ENCODE data around the gene SMYD1. TPM values are rescaled to one million over a fixed set of nuclear protein-coding genes. Genes with fewer than 3 reads are reported as not detected.

Gene SMYD1
- polyA plus RNA-seq, 1 donor from 2014 or later, result not detected

DNA sequence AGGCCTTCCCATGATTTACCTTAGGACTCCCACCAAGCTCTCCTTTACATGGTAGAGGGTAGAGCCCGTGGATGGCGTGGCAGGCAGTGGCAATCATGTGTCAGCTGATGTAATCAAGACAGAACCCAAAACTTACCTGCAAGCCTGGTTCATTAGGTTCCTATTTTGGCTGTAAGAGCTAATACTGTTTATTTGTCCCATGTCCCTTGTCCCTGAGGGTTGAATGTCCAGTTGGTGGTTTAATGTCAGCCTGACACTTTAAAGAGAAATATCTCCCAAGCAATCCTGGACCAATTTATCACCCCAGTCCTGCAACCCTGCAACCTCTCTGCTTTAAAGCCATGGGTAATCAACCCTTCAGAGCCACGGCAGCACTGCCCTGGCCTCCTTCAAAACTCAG, 66.2 kb downstream of the SMYD1 start:
- no peaks in the 10 kb centered on the region for H3K79me2 ChIP-seq (replicated peaks; ENCODE audit: insufficient read depth, low read length)
- no peaks in the 10 kb centered on the region for H3K36me3 ChIP-seq (ENCODE audit: insufficient read depth, low read length)
- no peaks in the 10 kb centered on the region for H3K9me3 ChIP-seq (ENCODE audit: low read length)
- H3K4me3 ChIP-seq (ENCODE audit: low read length), result no peak overlapping the region
- H3K27ac ChIP-seq (ENCODE audit: low read length), result no peak overlapping the region
- no peaks in the 10 kb centered on the region for H3K27me3 ChIP-seq (ENCODE audit: insufficient read depth, low read depth, low read length)
- no peaks in the 10 kb centered on the region for H4K20me1 ChIP-seq (ENCODE audit: insufficient read depth)
- no peak for TF ChIP-seq POLR2AphosphoS5 (IDR thresholded peaks at IDR 0.05)
- TF ChIP-seq MXI1 (conservative IDR thresholded peaks at IDR 0.05; ENCODE audit: poor library complexity, severe bottlenecking), result no peak
- TF ChIP-seq TAF1 (IDR thresholded peaks at IDR 0.05; ENCODE audit: low read depth), result no peak
- TF ChIP-seq EZH2 (IDR thresholded peaks at IDR 0.05; ENCODE audit: borderline replicate concordance, insufficient read depth, low read length, poor library complexity, severe bottlenecking), result no peak
- TF ChIP-seq SMC3 (conservative IDR thresholded peaks at IDR 0.05; ENCODE audit: poor library complexity), result no peak
- TF ChIP-seq, protein P1, sequence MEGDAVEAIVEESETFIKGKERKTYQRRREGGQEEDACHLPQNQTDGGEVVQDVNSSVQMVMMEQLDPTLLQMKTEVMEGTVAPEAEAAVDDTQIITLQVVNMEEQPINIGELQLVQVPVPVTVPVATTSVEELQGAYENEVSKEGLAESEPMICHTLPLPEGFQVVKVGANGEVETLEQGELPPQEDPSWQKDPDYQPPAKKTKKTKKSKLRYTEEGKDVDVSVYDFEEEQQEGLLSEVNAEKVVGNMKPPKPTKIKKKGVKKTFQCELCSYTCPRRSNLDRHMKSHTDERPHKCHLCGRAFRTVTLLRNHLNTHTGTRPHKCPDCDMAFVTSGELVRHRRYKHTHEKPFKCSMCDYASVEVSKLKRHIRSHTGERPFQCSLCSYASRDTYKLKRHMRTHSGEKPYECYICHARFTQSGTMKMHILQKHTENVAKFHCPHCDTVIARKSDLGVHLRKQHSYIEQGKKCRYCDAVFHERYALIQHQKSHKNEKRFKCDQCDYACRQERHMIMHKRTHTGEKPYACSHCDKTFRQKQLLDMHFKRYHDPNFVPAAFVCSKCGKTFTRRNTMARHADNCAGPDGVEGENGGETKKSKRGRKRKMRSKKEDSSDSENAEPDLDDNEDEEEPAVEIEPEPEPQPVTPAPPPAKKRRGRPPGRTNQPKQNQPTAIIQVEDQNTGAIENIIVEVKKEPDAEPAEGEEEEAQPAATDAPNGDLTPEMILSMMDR (IDR thresholded peaks at IDR 0.05; ENCODE audit: poor library complexity, severe bottlenecking), result no peak
- H2AFZ ChIP-seq (ENCODE audit: low read depth, low read length), result no peak overlapping the region
- no peak overlapping the region for H3K9ac ChIP-seq (ENCODE audit: low read length)
- no peaks in the 10 kb centered on the region for H3F3A ChIP-seq (ENCODE audit: insufficient read depth, low read length, poor library complexity, severe bottlenecking)
- H3K9me2 ChIP-seq (ENCODE audit: insufficient read depth, low read length), result no peaks in the 10 kb centered on the region
- H3K4me2 ChIP-seq (ENCODE audit: low read length), result no peak overlapping the region

DNA sequence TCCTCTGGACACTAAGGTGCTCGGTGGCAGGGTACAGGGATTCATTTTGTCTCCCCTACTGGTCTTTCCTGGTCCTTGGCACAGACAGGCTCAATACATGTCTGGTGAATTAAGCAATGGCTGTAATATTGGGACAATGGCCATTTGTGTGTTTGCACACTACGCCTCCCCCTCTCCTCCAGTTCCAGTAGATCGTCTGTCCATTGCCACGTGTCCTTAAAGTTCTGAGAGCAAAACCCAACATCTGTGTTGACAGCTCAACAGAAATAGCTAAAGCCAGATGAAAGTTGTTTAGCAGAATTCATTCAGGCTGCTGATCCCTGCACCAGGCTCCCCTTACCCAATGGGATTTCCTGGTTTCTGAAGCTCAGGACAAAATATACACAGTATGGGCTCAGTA, 69.2 kb downstream of the SMYD1 start:
- H4K20me1 ChIP-seq (ENCODE audit: insufficient read depth), result no peaks in the 10 kb centered on the region
- no peak overlapping the region for H3K4me3 ChIP-seq (ENCODE audit: low read length)
- no peaks in the 10 kb centered on the region for H3K9me2 ChIP-seq (ENCODE audit: insufficient read depth, low read length)
- H3K79me2 ChIP-seq (replicated peaks; ENCODE audit: insufficient read depth, low read length), result no peaks in the 10 kb centered on the region
- no peak overlapping the region for H3K9ac ChIP-seq (ENCODE audit: low read length)
- H3F3A ChIP-seq (ENCODE audit: insufficient read depth, low read length, poor library complexity, severe bottlenecking), result no peaks in the 10 kb centered on the region
- H2AFZ ChIP-seq (ENCODE audit: low read depth, low read length), result no peak overlapping the region
- H3K27ac ChIP-seq (ENCODE audit: low read length), result no peak overlapping the region
- H3K4me2 ChIP-seq (ENCODE audit: low read length), result no peak overlapping the region
- H3K27me3 ChIP-seq (ENCODE audit: insufficient read depth, low read depth, low read length), result no peaks in the 10 kb centered on the region
- no peaks in the 10 kb centered on the region for H3K9me3 ChIP-seq (ENCODE audit: low read length)
- H3K36me3 ChIP-seq (ENCODE audit: insufficient read depth, low read length), result no peaks in the 10 kb centered on the region
- TF ChIP-seq TAF1 (IDR thresholded peaks at IDR 0.05; ENCODE audit: low read depth) (no peak), EP300 (conservative IDR thresholded peaks at IDR 0.05; ENCODE audit: poor library complexity, severe bottlenecking) (no peak), EZH2 (IDR thresholded peaks at IDR 0.05; ENCODE audit: borderline replicate concordance, insufficient read depth, low read length, poor library complexity, severe bottlenecking) (no peak), POLR2AphosphoS5 (IDR thresholded peaks at IDR 0.05) (no peak), SMC3 (conservative IDR thresholded peaks at IDR 0.05; ENCODE audit: poor library complexity) (no peak), MXI1 (conservative IDR thresholded peaks at IDR 0.05; ENCODE audit: poor library complexity, severe bottlenecking) (no peak), RAD21 (conservative IDR thresholded peaks at IDR 0.05) (no peak)
- TF ChIP-seq, protein P1 (IDR thresholded peaks at IDR 0.05; ENCODE audit: poor library complexity, severe bottlenecking), result no peak
- TF ChIP-seq, protein P2, sequence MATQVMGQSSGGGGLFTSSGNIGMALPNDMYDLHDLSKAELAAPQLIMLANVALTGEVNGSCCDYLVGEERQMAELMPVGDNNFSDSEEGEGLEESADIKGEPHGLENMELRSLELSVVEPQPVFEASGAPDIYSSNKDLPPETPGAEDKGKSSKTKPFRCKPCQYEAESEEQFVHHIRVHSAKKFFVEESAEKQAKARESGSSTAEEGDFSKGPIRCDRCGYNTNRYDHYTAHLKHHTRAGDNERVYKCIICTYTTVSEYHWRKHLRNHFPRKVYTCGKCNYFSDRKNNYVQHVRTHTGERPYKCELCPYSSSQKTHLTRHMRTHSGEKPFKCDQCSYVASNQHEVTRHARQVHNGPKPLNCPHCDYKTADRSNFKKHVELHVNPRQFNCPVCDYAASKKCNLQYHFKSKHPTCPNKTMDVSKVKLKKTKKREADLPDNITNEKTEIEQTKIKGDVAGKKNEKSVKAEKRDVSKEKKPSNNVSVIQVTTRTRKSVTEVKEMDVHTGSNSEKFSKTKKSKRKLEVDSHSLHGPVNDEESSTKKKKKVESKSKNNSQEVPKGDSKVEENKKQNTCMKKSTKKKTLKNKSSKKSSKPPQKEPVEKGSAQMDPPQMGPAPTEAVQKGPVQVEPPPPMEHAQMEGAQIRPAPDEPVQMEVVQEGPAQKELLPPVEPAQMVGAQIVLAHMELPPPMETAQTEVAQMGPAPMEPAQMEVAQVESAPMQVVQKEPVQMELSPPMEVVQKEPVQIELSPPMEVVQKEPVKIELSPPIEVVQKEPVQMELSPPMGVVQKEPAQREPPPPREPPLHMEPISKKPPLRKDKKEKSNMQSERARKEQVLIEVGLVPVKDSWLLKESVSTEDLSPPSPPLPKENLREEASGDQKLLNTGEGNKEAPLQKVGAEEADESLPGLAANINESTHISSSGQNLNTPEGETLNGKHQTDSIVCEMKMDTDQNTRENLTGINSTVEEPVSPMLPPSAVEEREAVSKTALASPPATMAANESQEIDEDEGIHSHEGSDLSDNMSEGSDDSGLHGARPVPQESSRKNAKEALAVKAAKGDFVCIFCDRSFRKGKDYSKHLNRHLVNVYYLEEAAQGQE (IDR thresholded peaks at IDR 0.05; ENCODE audit: borderline replicate concordance), result no peak

All from neural cell (in vitro differentiated cells).